Spinal cord (tissue), 10 donors: ENCODE results near the gene CHRNE. TPM values are rescaled to one million over a fixed set of nuclear protein-coding genes. Genes with fewer than 3 reads are reported as not detected.
"Not testable (repeated sequence)": the region's sequence is repeated elsewhere in the genome, so short reads cannot be mapped to it uniquely, and the experiment has no call there.

Experiments
- DNase-seq, 6 donors: peaks; one replicate each; pipeline versions ENCODE4 v3.0.0 to v3.0.0-alpha.2; 2013 to 2015; ENCODE audit warnings: low spot score in 6 of 6, low read depth in 4 of 6
- H3K27ac ChIP-seq: one replicate; pipeline ENCODE4 v1.5.1; 2013; ENCODE audit warnings: low read depth, low read length, control low read depth
- H3K27me3 ChIP-seq: one replicate; pipeline ENCODE4 v1.6.1; 2013; ENCODE audit warnings: low read length; ENCODE audit not compliant: control insufficient read depth, insufficient read depth
- H3K36me3 ChIP-seq: one replicate; pipeline ENCODE4 v1.6.1; 2013; ENCODE audit warnings: low read length; ENCODE audit not compliant: control insufficient read depth, insufficient read depth
- H3K4me1 ChIP-seq: one replicate; pipeline ENCODE4 v1.6.1; 2013; ENCODE audit warnings: low read length; ENCODE audit not compliant: control insufficient read depth, insufficient read depth
- H3K4me3 ChIP-seq: one replicate; pipeline ENCODE4 v1.5.1; 2013; ENCODE audit warnings: low read depth, low read length, control low read depth
- H3K9me3 ChIP-seq: one replicate; pipeline ENCODE4 v1.6.1; 2013; ENCODE audit warnings: low read length; ENCODE audit not compliant: control insufficient read depth, insufficient read depth
- WGBS: methylation state at CpG from one replicate; pipeline ENCODE4 v1.1.5; 2013; ENCODE audit warnings: missing lambda C conversion rate; ENCODE audit not compliant: insufficient coverage; 5-methylcytosine and 5-hydroxymethylcytosine counted together
- polyA plus RNA-seq, 2 donors: library from polyadenylated mRNA; unstranded; fragments of 120-200 nt; gene quantifications; one replicate each; pipeline ENCODE4 v1.2.1, GENCODE V29; 2013; ENCODE audit not compliant: insufficient read length in 2 of 2
- total RNA-seq, 2 donors: library from RNA; depleted of rRNA in 1 of 2; stranded (reverse); fragments of 120-200 nt in 1 of 2; fragments of >200 nt in 1 of 2; gene quantifications; one replicate each; pipeline versions ENCODE4 v1.2.3 to v1.2.4, GENCODE V29; 2013 to 2014
- donor health status: healthy.

The CHRNE gene
- total and polyA plus RNA-seq, 4 donors: 0.69 to 1.9 (median 1.1) TPM

DNA sequence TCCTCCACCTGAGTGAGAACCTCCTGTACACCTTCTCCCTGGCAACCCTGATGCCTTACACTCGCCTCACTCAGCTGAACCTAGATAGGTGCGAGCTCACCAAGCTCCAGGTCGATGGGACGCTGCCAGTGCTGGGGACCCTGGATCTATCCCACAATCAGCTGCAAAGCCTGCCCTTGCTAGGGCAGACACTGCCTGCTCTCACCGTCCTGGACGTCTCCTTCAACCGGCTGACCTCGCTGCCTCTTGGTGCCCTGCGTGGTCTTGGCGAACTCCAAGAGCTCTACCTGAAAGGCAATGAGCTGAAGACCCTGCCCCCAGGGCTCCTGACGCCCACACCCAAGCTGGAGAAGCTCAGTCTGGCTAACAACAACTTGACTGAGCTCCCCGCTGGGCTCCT, 29.9 kb upstream of the CHRNE start:
- no peak for DNase-seq
- no peaks in the 10 kb centered on the region for H3K27me3 ChIP-seq
- 91% methylated on average over 12 of the region's 12 CpGs for WGBS
- peaks cover 8% of the 10 kb centered on the region for H3K4me1 ChIP-seq
- peaks cover 32% of the 10 kb centered on the region for H3K36me3 ChIP-seq
- H3K27ac ChIP-seq: no peak overlapping the region
- no peaks in the 10 kb centered on the region for H3K9me3 ChIP-seq
- H3K4me3 ChIP-seq: no peak overlapping the region

DNA sequence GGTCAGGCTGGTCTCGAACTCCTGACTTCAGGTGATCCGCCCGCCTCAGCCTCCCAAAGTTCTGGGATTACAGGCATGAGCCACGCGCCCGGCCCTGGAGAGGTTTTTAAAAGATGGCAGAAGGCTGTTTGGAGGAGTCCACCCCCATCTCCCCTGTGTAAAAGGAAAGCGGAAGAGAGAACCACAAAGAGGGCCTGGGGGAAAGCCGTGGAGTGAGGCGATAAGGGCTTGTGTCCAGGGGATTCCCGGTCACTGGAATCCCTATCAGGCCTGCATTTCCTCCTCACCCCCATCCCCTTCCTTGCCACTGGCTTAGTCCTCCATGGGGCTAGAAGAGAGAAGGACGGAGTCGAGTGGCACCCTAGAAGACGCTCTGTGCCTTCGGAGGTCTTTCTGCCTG, 29.1 kb upstream of the CHRNE start, which contains the start of gene GP1BA:
TSS of gene GP1BA (plus strand) at position 315 of the 400 bp plus-strand sequence. CDS start 328 bp downstream, outside the sequence.
- H3K4me1 ChIP-seq: peaks cover 8% of the 10 kb centered on the region
- H3K36me3 ChIP-seq: peaks cover 24% of the 10 kb centered on the region
- no peak for DNase-seq
- no peaks in the 10 kb centered on the region for H3K9me3 ChIP-seq
- no peaks in the 10 kb centered on the region for H3K27me3 ChIP-seq
- no peak within 1 kb of the TSS for H3K4me3 ChIP-seq
- no peak within 1 kb of the TSS for H3K27ac ChIP-seq
- 85% methylated on average over 8 of the region's 14 CpGs for WGBS

- Histone ChIP-seq H3K36me3 (peaks cover 3% of the 10 kb centered on the region), H3K4me3 (no peak overlapping the region), H3K27me3 (no peaks in the 10 kb centered on the region), H3K27ac (no peak overlapping the region), H3K4me1 (peaks cover under 1% of the 10 kb centered on the region), H3K9me3 (no peaks in the 10 kb centered on the region)
- WGBS: 92% methylated on average over 17 of the region's 18 CpGs
- DNase-seq: no peak
These were observed 26.0 kb upstream of the CHRNE start for GRCh38 chr17:4928881-4929280.

DNA sequence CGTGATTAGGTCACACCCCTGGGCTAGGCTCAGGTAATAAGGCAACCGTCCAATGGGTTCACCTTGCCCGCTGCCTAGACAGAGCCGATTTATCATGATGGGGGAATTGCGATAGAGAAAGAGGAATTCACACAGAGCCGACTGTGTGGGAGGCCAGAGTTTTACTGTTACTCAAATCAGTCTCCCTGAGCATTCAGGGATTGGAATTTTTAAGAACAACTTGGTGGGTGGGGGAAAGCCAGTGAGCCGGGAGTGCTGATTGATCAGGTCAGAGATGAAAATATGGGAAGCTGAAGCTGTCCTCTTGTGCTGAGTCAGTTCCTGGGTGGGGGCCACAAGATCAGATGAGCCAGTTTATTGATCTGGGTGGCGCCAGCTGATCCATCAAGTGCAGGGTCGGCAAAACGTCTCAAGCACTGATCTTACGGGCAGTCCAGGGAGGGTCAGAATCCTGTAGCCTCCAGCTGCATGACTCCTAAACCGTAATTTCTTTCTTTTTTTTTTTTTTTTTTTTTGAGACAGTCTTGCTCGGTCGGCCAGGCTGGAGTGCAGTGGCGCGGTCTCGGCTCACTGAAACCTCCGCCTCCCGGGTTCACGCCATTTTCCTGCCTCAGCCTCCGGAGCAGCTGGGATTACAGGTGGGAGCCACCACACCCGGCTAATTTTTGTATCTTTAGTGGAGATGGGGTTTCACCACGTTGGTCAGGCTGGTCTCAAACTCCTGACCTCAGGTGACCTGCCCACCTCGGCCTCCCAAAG, 23.9 kb upstream of the CHRNE start:
- H3K4me3 ChIP-seq, H3K27me3 ChIP-seq, H3K9me3 ChIP-seq, DNase-seq, H3K36me3 ChIP-seq, H3K4me1 ChIP-seq, H3K27ac ChIP-seq: not testable (repeated sequence)
- 91% methylated on average over 22 of the region's 24 CpGs for WGBS

DNA sequence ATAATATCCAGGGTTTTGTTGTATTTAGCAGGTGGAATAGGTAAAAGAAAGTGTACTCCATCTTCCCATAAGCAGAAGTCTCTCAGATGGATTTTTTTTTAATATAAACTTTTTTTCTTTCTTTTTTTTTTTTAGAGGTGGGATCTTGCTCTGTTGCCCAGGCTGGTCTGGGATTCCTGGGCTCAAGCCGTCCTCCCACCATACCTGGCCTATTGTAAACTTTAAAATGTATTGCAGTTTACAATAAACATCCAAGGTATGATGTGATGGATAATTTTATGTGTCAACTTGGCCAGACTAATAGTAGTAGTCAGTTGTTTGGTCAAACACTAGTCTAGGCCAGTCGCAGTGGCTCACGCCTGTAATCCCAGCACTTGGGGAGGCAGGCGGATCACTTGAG, 18.4 kb upstream of the CHRNE start:
- H3K27me3 ChIP-seq: no peaks in the 10 kb centered on the region
- H3K4me3 ChIP-seq: no peak overlapping the region
- H3K4me1 ChIP-seq: no peaks in the 10 kb centered on the region
- no CpG with 5 or more reads among the region's 4 CpGs for WGBS
- H3K36me3 ChIP-seq: no peaks in the 10 kb centered on the region
- no peak overlapping the region for H3K27ac ChIP-seq
- no peak for DNase-seq
- no peaks in the 10 kb centered on the region for H3K9me3 ChIP-seq

DNA sequence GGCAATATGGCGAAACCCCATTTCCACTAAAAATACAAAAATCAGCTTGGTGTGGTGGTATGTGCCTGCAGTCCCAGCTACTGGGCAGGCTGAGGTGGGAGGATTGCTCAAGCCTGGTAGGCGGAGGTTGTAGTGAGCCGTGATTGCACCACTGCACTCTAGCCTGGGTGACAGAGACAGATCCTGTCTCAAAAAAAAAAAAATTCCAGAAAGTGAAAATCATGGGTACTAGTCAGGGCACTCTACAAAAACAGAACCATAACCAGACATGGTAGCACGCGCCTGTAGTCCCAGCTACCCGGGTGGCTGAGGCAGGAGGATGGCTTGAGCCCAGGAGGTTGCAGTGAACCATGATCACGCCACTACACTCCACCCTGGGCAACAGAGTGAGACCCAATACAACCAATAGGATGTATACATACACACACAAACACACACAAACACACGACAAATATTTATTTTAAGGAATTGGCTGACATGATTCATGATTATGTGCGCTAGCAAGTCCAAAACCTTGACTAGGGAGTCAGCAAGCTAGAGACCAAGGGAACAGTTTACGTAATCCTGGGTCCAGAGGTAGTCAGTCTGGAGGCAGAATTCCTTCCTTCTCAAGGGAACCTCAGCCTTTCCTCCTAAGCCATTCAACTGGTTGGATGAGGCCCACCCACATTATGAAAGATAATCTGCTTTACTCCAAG, 17.6 kb upstream of the CHRNE start:
- Histone ChIP-seq H3K4me3 (no peak overlapping the region), H3K27me3 (no peaks in the 10 kb centered on the region), H3K27ac (no peak overlapping the region), H3K4me1 (no peaks in the 10 kb centered on the region), H3K36me3 (no peaks in the 10 kb centered on the region), H3K9me3 (no peaks in the 10 kb centered on the region)
- DNase-seq: no peak
- 90% methylated on average over 2 of the region's 10 CpGs for WGBS

DNA sequence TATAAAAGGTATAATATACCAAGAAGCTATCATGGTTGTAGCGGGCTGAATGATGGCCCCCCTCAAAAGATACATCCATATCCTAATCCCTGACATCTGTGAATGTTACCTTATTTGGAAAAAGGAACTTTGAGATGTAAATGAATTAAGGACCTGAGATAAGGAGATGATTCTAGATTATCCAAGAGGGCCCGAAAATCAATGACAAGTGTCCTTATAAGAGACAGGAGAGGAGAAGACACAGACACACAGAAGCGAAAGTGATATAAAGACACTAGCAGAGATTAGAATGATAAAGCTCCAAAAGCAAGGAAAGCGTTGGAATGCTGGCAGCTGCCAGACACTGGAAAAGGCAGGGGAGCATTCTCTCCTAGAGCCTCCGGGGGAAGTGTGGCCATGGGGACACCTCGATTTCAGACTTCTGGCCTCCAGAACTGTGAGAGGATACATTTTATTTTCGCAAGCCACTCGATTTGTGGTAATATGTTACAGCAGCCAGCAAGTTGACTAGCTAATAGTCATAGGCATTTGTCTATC, 16.7 kb upstream of the CHRNE start:
- DNase-seq: no peak
- H3K27ac ChIP-seq: no peak overlapping the region

GRCh38 chr17:4914551-4914950, 11.7 kb upstream of the CHRNE start:
- not testable (repeated sequence) for H3K9me3 ChIP-seq, H3K4me1 ChIP-seq, DNase-seq, H3K4me3 ChIP-seq, H3K27me3 ChIP-seq, H3K36me3 ChIP-seq, H3K27ac ChIP-seq
- 97% methylated on average over 3 of the region's 4 CpGs for WGBS

More for the DNA sequence above, 16.7 kb upstream of the CHRNE start:
- Histone ChIP-seq H3K9me3 (no peaks in the 10 kb centered on the region), H3K4me3 (no peak overlapping the region), H3K36me3 (no peaks in the 10 kb centered on the region), H3K27me3 (no peaks in the 10 kb centered on the region), H3K4me1 (no peaks in the 10 kb centered on the region)
- 65% methylated on average over 4 of the region's 8 CpGs for WGBS

DNA sequence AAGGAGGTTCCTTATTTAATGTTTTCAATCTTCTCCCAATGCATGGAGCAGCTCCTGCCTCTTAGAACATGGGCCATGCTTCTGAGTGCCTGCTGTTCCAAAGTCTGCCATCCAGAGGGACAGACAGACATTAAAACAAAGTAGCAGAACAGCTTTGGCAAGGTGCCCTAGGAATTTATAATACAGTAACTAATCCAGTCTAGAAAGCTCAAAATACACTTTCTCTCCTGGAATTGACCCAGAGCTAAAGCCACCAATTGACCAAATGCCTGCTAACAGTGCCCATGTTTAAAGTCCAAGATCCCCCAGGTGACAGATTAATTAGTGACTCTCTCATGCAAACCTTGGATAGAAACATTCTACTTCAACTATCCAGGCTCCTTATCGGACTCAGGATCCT, 11.1 kb upstream of the CHRNE start:
- no CpG with 5 or more reads among the region's 1 CpG for WGBS
- Histone ChIP-seq H3K4me1 (peaks cover 8% of the 10 kb centered on the region), H3K4me3 (no peak overlapping the region), H3K9me3 (no peaks in the 10 kb centered on the region), H3K36me3 (no peaks in the 10 kb centered on the region), H3K27ac (no peak overlapping the region), H3K27me3 (no peaks in the 10 kb centered on the region)
- DNase-seq: no peak
